SK-N-SH (cell line): ENCODE measurements around the gene IL2RA. TPM values are rescaled to one million over a fixed set of nuclear protein-coding genes. Genes with fewer than 3 reads are reported as not detected.

Experiments
- CTCF ChIA-PET: fragments of 300-600, 350-600 bp; formaldehyde crosslinking; extraction: SDS; loops from one replicate; lab custom pipeline; 2021; lab: Yijun Ruan, JAX
- POLR2A ChIA-PET: fragments of 350-600 bp; sonication (Branson Sonifier 250); formaldehyde crosslinking; extraction: SDS; loops from one replicate; lab custom pipeline; 2020; ENCODE audit warnings: antibody characterized with exemption, inconsistent platforms; lab: Yijun Ruan, JAX
- DNase-seq: peaks from one replicate; pipeline ENCODE4 v3.0.0; 2012
- H2AFZ ChIP-seq: fragments of 200-600 bp; sonication (generic); 2 replicates; pipeline ENCODE4 v1.8.1; 2016; ENCODE audit warnings: antibody characterized with exemption, mild to moderate bottlenecking, low read depth
- H3F3A ChIP-seq: fragments of 200-600 bp; sonication (generic); replicated peaks from 2 replicates; pipeline ENCODE3; 2016; ENCODE audit warnings: antibody characterized with exemption, mild to moderate bottlenecking; ENCODE audit not compliant: insufficient read depth
- H3K27ac ChIP-seq, 2 experiments: fragments of 200-500 bp in 1 of 2; fragments of 200-600 bp in 1 of 2; sonication (Bioruptor generic) in 1 of 2; sonication (generic), shearing (Covaris generic) in 1 of 2; 2 replicates each; pipeline versions ENCODE4 v1.5.1 to v1.6.1; 2014 to 2016; ENCODE audit warnings: low read depth in 2 of 2, inconsistent platforms in 1 of 2, low read length in 1 of 2, mild to moderate bottlenecking in 1 of 2, mixed read lengths in 1 of 2
- H3K27me3 ChIP-seq: fragments of 200-600 bp; sonication (generic), shearing (Covaris generic); 2 replicates; pipeline ENCODE4 v1.6.1; 2016; ENCODE audit warnings: mixed run types; ENCODE audit not compliant: insufficient read depth
- H3K36me3 ChIP-seq, 2 experiments: fragments of 200-500 bp in 1 of 2; fragments of 200-600 bp in 1 of 2; sonication (Bioruptor generic) in 1 of 2; sonication (generic) in 1 of 2; replicated peaks in 1 of 2; 2 replicates each; pipeline versions ENCODE3 to v1.5.1; 2014 to 2016; ENCODE audit warnings: low read length in 1 of 2, mild to moderate bottlenecking in 1 of 2; ENCODE audit not compliant: insufficient read depth in 2 of 2, control insufficient read depth in 1 of 2
- H3K4me1 ChIP-seq, 2 experiments: fragments of 200-500 bp in 1 of 2; fragments of 200-600 bp in 1 of 2; sonication (Bioruptor generic) in 1 of 2; sonication (generic), shearing (Covaris generic) in 1 of 2; 2 replicates each; pipeline versions ENCODE4 v1.5.1 to v1.6.1; 2014 to 2016; ENCODE audit warnings: low read depth in 1 of 2, low read length in 1 of 2, mixed run types in 1 of 2; ENCODE audit not compliant: insufficient read depth in 2 of 2, control insufficient read depth in 1 of 2
- H3K4me2 ChIP-seq: fragments of 200-600 bp; sonication (generic), shearing (Covaris generic); 2 replicates; pipeline ENCODE4 v1.6.1; 2017; ENCODE audit warnings: mixed run types
- H3K4me3 ChIP-seq, 2 experiments: fragments of 200-500 bp in 1 of 2; fragments of 200-600 bp in 1 of 2; sonication (Bioruptor generic) in 1 of 2; sonication (generic), shearing (Covaris generic) in 1 of 2; 2 replicates each; pipeline versions ENCODE4 v1.5.1 to v1.8.1; 2014 to 2016; ENCODE audit warnings: low read depth in 2 of 2, inconsistent platforms in 1 of 2, low read length in 1 of 2, mild to moderate bottlenecking in 1 of 2, mixed read lengths in 1 of 2, moderate library complexity in 1 of 2
- H3K79me2 ChIP-seq: fragments of 200-600 bp; sonication (generic); 2 replicates; pipeline ENCODE4 v1.8.1; 2017; ENCODE audit warnings: mild to moderate bottlenecking; ENCODE audit not compliant: insufficient read depth
- H3K9ac ChIP-seq: fragments of 200-600 bp; sonication (generic); 2 replicates; pipeline ENCODE4 v1.6.1; 2017; ENCODE audit warnings: mixed run types
- H3K9me2 ChIP-seq: fragments of 200-600 bp; sonication (generic); 2 replicates; pipeline ENCODE4 v1.6.1; 2017; ENCODE audit warnings: mixed run types
- H3K9me3 ChIP-seq: fragments of 200-600 bp; sonication (generic); 2 replicates; pipeline ENCODE4 v1.6.1; 2017; ENCODE audit warnings: mixed run types, mild to moderate bottlenecking, moderate library complexity
- H4K20me1 ChIP-seq: fragments of 200-600 bp; sonication (generic); 2 replicates; pipeline ENCODE4 v1.6.1; 2017; ENCODE audit warnings: mild to moderate bottlenecking, mixed run types; ENCODE audit not compliant: insufficient read depth
- CHD2 ChIP-seq: fragments of 150-350 bp; IDR thresholded peaks from 2 replicates; pipeline ENCODE4 v1.6.1; 2018; ENCODE audit warnings: low read length; ENCODE audit not compliant: partially characterized antibody
- CTCF ChIP-seq: fragments of 200-600 bp; sonication (generic); IDR thresholded peaks from 2 replicates; pipeline ENCODE4 v1.6.1; 2017; ENCODE audit warnings: antibody characterized with exemption, mild to moderate bottlenecking, moderate library complexity
- EP300 ChIP-seq, 2 experiments: IDR thresholded peaks; 2 replicates each; pipeline versions ENCODE4 v1.4.0 to v1.6.1; 2012; ENCODE audit warnings: borderline replicate concordance in 1 of 2, low read depth in 1 of 2, low read length in 1 of 2
- FOXJ3 ChIP-seq: sonication (generic); formaldehyde crosslinking; IDR thresholded peaks from 2 replicates; pipeline ENCODE4 v1.5.1; 2020; ENCODE audit warnings: mild to moderate bottlenecking, missing genetic modification reagents
- FOXM1 ChIP-seq: IDR thresholded peaks from 2 replicates; pipeline ENCODE4 v1.4.0; 2012; ENCODE audit warnings: low read depth, mild to moderate bottlenecking
- GATA2 ChIP-seq: sonication (generic); formaldehyde crosslinking; IDR thresholded peaks from 2 replicates; pipeline ENCODE4 v1.5.0; 2020; ENCODE audit warnings: mild to moderate bottlenecking, missing genetic modification reagents
- IRF3 ChIP-seq: fragments of 150-350 bp; IDR thresholded peaks from 2 replicates; pipeline ENCODE4 v1.6.1; 2016; ENCODE audit warnings: mild to moderate bottlenecking, low read depth, low read length
- JUND ChIP-seq: IDR thresholded peaks from 2 replicates; pipeline ENCODE4 v1.4.0; 2012
- NFIC ChIP-seq: IDR thresholded peaks from 2 replicates; pipeline ENCODE4 v1.4.0; 2012; ENCODE audit warnings: borderline replicate concordance
- RAD21 ChIP-seq: IDR thresholded peaks from 2 replicates; pipeline ENCODE4 v1.6.1; 2012; ENCODE audit warnings: mild to moderate bottlenecking, low read length
- RFX5 ChIP-seq: IDR thresholded peaks from 2 replicates; pipeline ENCODE4 v1.6.1; 2012; ENCODE audit warnings: mild to moderate bottlenecking, improper control_type of control experiment, low read length
- SIN3A ChIP-seq: IDR thresholded peaks from 2 replicates; pipeline ENCODE4 v1.6.1; 2012; ENCODE audit warnings: low read depth, mild to moderate bottlenecking, low read length, moderate library complexity, borderline replicate concordance
- SMC3 ChIP-seq: IDR thresholded peaks from 2 replicates; pipeline ENCODE4 v1.6.1; 2012; ENCODE audit warnings: low read depth, low read length, improper control_type of control experiment
- TCF12 ChIP-seq: IDR thresholded peaks from 2 replicates; pipeline ENCODE4 v1.4.0; 2012
- TEAD4 ChIP-seq: IDR thresholded peaks from 2 replicates; pipeline ENCODE4 v1.4.0; 2012; ENCODE audit warnings: mild to moderate bottlenecking, borderline replicate concordance; ENCODE audit not compliant: insufficient read depth
- WGBS: methylation state at CpG from one replicate; pipeline ENCODE4 v1.1.6; 2017; ENCODE audit warnings: low lambda C conversion rate; 5-methylcytosine and 5-hydroxymethylcytosine counted together
- polyA plus RNA-seq, 3 experiments: library from polyadenylated mRNA; depleted of rRNA; stranded (reverse); fragments of >200 nt; gene quantifications; 2 replicates each; pipeline ENCODE4 v1.2.3, GENCODE V29; 2012
- TF ChIP-seq, protein P1 (sequence below): IDR thresholded peaks from 2 replicates; pipeline ENCODE4; 2012

IL2RA gene
- polyA plus RNA-seq, 1 of the 3 experiments (the other 2 are of a cell fraction): not detected

DNA sequence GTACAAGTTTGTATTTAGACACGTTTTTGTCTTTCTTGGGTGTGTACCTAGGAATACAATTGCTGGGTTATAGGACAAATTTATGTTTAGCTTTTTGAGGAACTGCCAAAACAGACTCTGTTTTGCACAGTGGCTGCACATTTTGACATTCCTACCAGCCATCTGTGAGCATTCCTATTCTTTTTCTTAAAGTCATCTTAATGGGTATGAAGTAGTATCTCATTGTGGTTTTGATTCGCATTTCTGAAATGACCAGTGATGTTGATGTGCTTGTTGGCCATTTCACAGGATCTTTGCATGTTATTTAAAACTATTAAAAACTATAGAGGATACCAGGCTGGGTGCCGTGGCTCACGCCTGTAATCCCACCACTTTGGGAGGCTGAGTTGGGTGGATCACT, 52.2 kb downstream of the IL2RA start (continued):
- TF ChIP-seq TCF12: no peak
- no peak for TF ChIP-seq SIN3A

GRCh38 chr10:6009150-6009549, 53.0 kb downstream of the IL2RA start:
- ChIA-PET CTCF (interaction anchor here (0.6 kb wide), 1 partner anchor 125 kb away, joined by 3 read pairs; no protein-coding TSS in a partner anchor), POLR2A (no interaction called here)
- no peak for DNase-seq

More at GRCh38 chr10:6009150-6009549, 53.0 kb downstream of the IL2RA start:
- Histone ChIP-seq H3K9me3 (no peaks in the 10 kb centered on the region), H3K27me3 (peaks cover 14% of the 10 kb centered on the region; the same call in 1 of the 2 replicates), H3K79me2 (no peaks in the 10 kb centered on the region), H3K4me3 (no peak overlapping the region), H3K9ac (no peak overlapping the region), H2AFZ (no peak overlapping the region), H3K27ac (no peak overlapping the region), H3K4me2 (peak overlapping the region; percentile 19; the same call in 1 of the 2 replicates), H3K9me2 (no peaks in the 10 kb centered on the region), H4K20me1 (no peaks in the 10 kb centered on the region), H3K36me3 (no peaks in the 10 kb centered on the region), H3K4me1 (no peaks in the 10 kb centered on the region; a peak in 1 of 4 replicates), H3F3A (no peaks in the 10 kb centered on the region)
- 11% methylated on average over 2 of the region's 2 CpGs for WGBS
- TF ChIP-seq CHD2 (no peak), GATA2 (CRISPR knock-in tag) (no peak), TCF12 (no peak), TEAD4 (no peak), FOXM1 (no peak), NFIC (no peak), FOXJ3 (CRISPR knock-in tag) (no peak), SIN3A (no peak), JUND (no peak), RFX5 (no peak), SMC3 (no peak), RAD21 (no peak), IRF3 (no peak), EP300 (IDR thresholded peaks at IDR 0.05; ENCODE audit: borderline replicate concordance in 1 of 2, low read depth in 1 of 2, low read length in 1 of 2) (no peak), CTCF (no peak)
- TF ChIP-seq, protein P1, sequence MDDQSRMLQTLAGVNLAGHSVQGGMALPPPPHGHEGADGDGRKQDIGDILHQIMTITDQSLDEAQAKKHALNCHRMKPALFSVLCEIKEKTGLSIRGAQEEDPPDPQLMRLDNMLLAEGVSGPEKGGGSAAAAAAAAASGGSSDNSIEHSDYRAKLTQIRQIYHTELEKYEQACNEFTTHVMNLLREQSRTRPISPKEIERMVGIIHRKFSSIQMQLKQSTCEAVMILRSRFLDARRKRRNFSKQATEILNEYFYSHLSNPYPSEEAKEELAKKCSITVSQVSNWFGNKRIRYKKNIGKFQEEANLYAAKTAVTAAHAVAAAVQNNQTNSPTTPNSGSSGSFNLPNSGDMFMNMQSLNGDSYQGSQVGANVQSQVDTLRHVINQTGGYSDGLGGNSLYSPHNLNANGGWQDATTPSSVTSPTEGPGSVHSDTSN: no peak
